Ovary (tissue), 9 donors: Measurements from ENCODE around the gene THBS3. TPM values are rescaled to one million over a fixed set of nuclear protein-coding genes. Genes with fewer than 3 reads are reported as not detected.
"Not testable (repeated sequence)": the region's sequence is repeated elsewhere in the genome, so short reads cannot be mapped to it uniquely, and the experiment has no call there.

Source experiments
- DNase-seq, 5 donors: peaks; one replicate each; pipeline ENCODE4 v3.0.0-alpha.2; 2019 to 2020
- H3K27ac ChIP-seq, 2 donors: fragments of 200-600 bp; one replicate each; pipeline versions ENCODE4 v1.5.1 to v1.8.0; 2019 to 2022
- H3K27me3 ChIP-seq: fragments of 200-600 bp; one replicate; pipeline ENCODE4 v1.8.0; 2022
- H3K36me3 ChIP-seq: fragments of 200-600 bp; sonication (generic); one replicate; pipeline ENCODE4 v1.5.1; 2019
- H3K4me1 ChIP-seq: one replicate; pipeline ENCODE4 v1.8.1; 2013; ENCODE audit warnings: mild to moderate bottlenecking, moderate library complexity; ENCODE audit not compliant: insufficient read depth
- H3K4me3 ChIP-seq: fragments of 200-600 bp; sonication (generic); one replicate; pipeline ENCODE4 v1.5.1; 2017
- H3K9me3 ChIP-seq, 2 donors: fragments of 200-600 bp in 1 of 2; sonication (generic) in 1 of 2; one replicate each; pipeline versions ENCODE4 v1.5.1 to v1.8.1; 2013 to 2019; ENCODE audit warnings: mild to moderate bottlenecking in 1 of 2, moderate library complexity in 1 of 2
- CTCF ChIP-seq, 3 donors: fragments of 450-650 bp in 2 of 3; fragments of 200-600 bp in 1 of 3; IDR thresholded peaks; one replicate each; pipeline versions ENCODE4 v1.5.1 to v1.8.0; 2016 to 2022; ENCODE audit warnings: antibody characterized with exemption in 3 of 3, mild to moderate bottlenecking in 1 of 3
- EP300 ChIP-seq: sonication (generic); formaldehyde crosslinking; IDR thresholded peaks from one replicate; pipeline ENCODE4 v1.6.1; 2017; ENCODE audit warnings: antibody characterized with exemption
- POLR2A ChIP-seq: fragments of 450-650 bp; IDR thresholded peaks from one replicate; pipeline ENCODE4 v1.6.1; 2017; ENCODE audit warnings: antibody characterized with exemption, mild to moderate bottlenecking, moderate library complexity
- WGBS, 3 donors: extraction: QIAGEN DNeasy Blood & Tissue Kit in 1 of 3; methylation state at CpG; one replicate each; pipeline versions ENCODE4 v1.1.5 to v1.1.7; 2013 to 2017; 5-methylcytosine and 5-hydroxymethylcytosine counted together
- intact Hi-C, 4 donors: fragments of 100-400 bp; cut with DNase I; formaldehyde crosslinking; loops; one replicate each; pipeline versions ENCODE4 v1.11.0 to v1.15.1; 2022 to 2023
- polyA plus RNA-seq, 2 donors: library from polyadenylated mRNA; stranded (reverse); fragments of 200-250 nt in 1 of 2; fragments of 350-450 nt in 1 of 2; fragmentation: Illumina TruSeq in 1 of 2; extraction: RNeasy Lipid Tissue Mini Kit (QIAGEN cat#74804) in 1 of 2; gene quantifications; one replicate each; pipeline ENCODE4 v1.2.3, GENCODE V29; 2013 to 2014
- total RNA-seq, 7 donors: library from RNA; depleted of rRNA in 2 of 7; stranded (reverse); fragments of >200 nt in 2 of 7; fragmentation: NEBNext Ultra II Directional in 3 of 7; extraction: Animal tissue kit (Norgen Biotek cat#: 25700) in 3 of 7; gene quantifications; one replicate each; pipeline versions ENCODE4 v1.1.0 to v1.2.4, GENCODE V29; 2016 to 2023
- donor health status: DM: no; HTN: no; CAD: no; lungs with moderate emphysema.
- donor health status: DM: no; HTN: no; CAD: no.
- donor health status: Bipolar disorder and iron deficiency.
- donor health status: DM: yes; HTN: yes; CAD: no.
- donor health status: DM: no; HTN: no; CAD: no.
- donor health status: DM: yes; HTN: yes; CAD: no.

THBS3 gene
- total and polyA plus RNA-seq, 9 donors = 19.9 to 50.2 (median 28.2) TPM

DNA sequence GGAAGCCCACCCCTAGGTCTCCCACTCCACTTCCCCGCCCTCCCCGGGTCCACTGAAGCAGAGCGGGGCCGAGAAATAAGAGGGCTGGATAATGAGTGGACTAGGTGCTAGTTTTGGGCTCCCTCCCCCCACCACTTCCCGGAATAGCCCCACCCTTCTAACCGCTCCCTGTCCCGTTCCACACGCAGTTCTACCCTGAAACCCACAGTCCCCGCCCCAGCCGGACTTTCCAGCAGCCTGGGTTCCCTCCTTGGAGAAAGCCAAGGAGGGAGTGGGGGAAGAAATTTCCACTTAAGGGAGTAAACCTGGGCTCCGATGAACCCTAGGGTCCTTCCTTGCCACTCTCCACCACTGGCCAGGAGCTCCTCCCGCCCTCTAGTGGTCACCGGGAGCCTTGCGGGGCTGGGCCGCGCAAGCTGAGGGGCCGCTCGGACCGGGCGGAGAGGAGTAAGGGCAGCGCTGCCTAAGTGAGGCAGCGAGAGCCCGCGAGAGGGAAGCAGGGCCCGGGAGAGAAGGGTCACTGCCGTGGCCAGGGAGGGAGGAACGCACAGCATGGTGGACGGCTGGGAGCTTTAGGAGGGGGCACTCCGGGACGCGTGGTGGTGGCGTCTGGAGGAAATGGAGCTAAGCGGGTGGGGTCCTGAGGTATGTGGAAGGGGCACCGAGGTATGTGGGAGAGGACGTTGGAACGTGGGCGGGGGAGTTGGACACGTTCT is 14.3 kb downstream of the THBS3 start:
- TF ChIP-seq POLR2A (peak; percentile 77), CTCF (IDR thresholded peaks at IDR 0.05) (peak; percentile 94 to 99 (median 95)), EP300 (peak; percentile 74)
- H3K4me3 ChIP-seq = peak overlapping the region; percentile 45
- H3K36me3 ChIP-seq = no peaks in the 10 kb centered on the region
- no peaks in the 10 kb centered on the region for H3K27me3 ChIP-seq
- peak; percentile 86 to 95 (median 91) for DNase-seq
- 0 to 1% (median 0%) methylated on average over 38 of the region's 38 CpGs for WGBS, 3 donors
- no peaks in the 10 kb centered on the region for H3K9me3 ChIP-seq
- H3K27ac ChIP-seq = peak overlapping the region; percentile 82 to 95
- H3K4me1 ChIP-seq = peaks cover 13% of the 10 kb centered on the region
- intact Hi-C loops = loop anchor here in 1 of 4 donors (5.0 kb wide), 1 partner anchor 34 kb away; no protein-coding TSS in a partner anchor

GRCh38 chr1:155192346-155193274 is 15.1 kb downstream of the THBS3 start:
- peak overlapping the region; percentile 45 for H3K4me3 ChIP-seq
- peaks cover 13% of the 10 kb centered on the region for H3K4me1 ChIP-seq
- DNase-seq = peak in 2 of 5 donors; percentile 35 to 46
- TF ChIP-seq EP300 = no peak
- no peak for TF ChIP-seq CTCF (IDR thresholded peaks at IDR 0.05)
- TF ChIP-seq POLR2A = no peak
- H3K36me3 ChIP-seq = no peaks in the 10 kb centered on the region
- H3K9me3 ChIP-seq = no peaks in the 10 kb centered on the region
- peak overlapping the region; percentile 82 to 95 for H3K27ac ChIP-seq
- no peaks in the 10 kb centered on the region for H3K27me3 ChIP-seq
- intact Hi-C loops = loop anchor here in 1 of 4 donors (5.0 kb wide), 1 partner anchor 35 kb away; no protein-coding TSS in a partner anchor
- 49 to 53% (median 50%) methylated on average over 19 to 20 of the region's 20 CpGs for WGBS, 3 donors

- intact Hi-C loops = loop anchor here in 1 of 4 donors (5.0 kb wide), 1 partner anchor 35 kb away; no protein-coding TSS in a partner anchor
- H3K9me3 ChIP-seq = no peaks in the 10 kb centered on the region
- H3K4me3 ChIP-seq = no peak overlapping the region
- no peaks in the 10 kb centered on the region for H3K36me3 ChIP-seq
- peak overlapping the region in 1 of 2 donors; percentile 82 for H3K27ac ChIP-seq
- WGBS, 3 donors = 82 to 87% (median 86%) methylated on average over 14 to 17 of the region's 17 CpGs
- TF ChIP-seq POLR2A (no peak), EP300 (no peak), CTCF (IDR thresholded peaks at IDR 0.05) (no peak)
- DNase-seq = peak in 1 of 5 donors; percentile 55
- H3K27me3 ChIP-seq = no peaks in the 10 kb centered on the region
- H3K4me1 ChIP-seq = peaks cover 7% of the 10 kb centered on the region
Observed at GRCh38 chr1:155191904-155192303, 15.8 kb downstream of the THBS3 start.

DNA sequence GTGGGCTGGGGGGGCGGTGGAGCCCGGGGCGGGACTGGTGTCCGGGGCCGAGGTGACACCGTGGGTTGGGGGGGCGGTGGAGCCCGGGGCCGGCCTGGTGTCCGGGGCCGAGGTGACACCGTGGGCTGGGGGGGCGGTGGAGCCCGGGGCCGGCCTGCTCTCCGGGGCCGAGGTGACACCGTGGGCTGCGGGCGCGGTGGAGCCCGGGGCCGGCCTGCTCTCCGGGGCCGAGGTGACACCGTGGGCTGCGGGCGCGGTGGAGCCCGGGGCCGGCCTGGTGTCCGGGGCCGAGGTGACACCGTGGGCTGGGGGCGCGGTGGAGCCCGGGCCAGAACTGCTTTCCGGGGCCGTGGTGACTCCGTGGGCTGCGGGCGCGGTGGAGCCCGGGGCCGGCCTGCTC is 17.8 kb downstream of the THBS3 start:
- WGBS, 3 donors = 92 to 96% (median 92%) methylated on average over 13 to 23 of the region's 45 CpGs
- not testable (repeated sequence) for H3K4me3 ChIP-seq, H3K27me3 ChIP-seq, DNase-seq, H3K4me1 ChIP-seq, H3K9me3 ChIP-seq, H3K27ac ChIP-seq, H3K36me3 ChIP-seq
- intact Hi-C loops = loop anchor here in 1 of 4 donors (5.0 kb wide), 1 partner anchor 37 kb away; no protein-coding TSS in a partner anchor
